NT2/D1 (cell line): Measurements from ENCODE around the gene UBA3.

Experiments
- SUZ12 ChIP-seq: IDR thresholded peaks from 2 replicates; pipeline ENCODE4 v1.6.1; 2011; ENCODE audit not compliant: insufficient read length, insufficient read depth; ENCODE audit errors: extremely low read depth
- YY1 ChIP-seq: IDR thresholded peaks from 2 replicates; pipeline ENCODE4 v1.6.1; 2011; ENCODE audit not compliant: insufficient read length, insufficient read depth
- ZNF274 ChIP-seq: IDR thresholded peaks from 2 replicates; pipeline ENCODE4 v1.6.1; 2011; ENCODE audit warnings: mild to moderate bottlenecking, low read depth, low read length

DNA sequence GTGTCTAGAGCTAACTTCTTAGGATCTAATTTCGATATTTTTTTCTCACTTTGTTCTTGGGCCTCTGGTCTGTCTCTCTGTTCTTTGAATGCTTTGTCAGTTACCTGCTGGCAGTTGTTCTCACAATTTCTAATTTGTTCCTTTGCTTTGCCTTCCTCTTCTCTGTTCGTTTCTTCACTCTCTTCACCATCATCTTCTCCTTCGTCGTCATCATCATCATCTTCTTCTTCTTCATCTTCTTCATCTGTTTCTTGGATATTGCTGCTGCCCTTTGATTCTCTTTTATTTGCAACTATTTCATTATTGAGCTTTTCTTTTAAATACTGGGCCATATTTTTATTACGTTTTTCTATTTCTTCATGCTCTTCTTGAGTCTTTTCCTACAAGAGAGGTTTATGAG lies 39.5 kb upstream of the UBA3 start:
- no peak for TF ChIP-seq YY1
- TF ChIP-seq SUZ12: no peak
- TF ChIP-seq ZNF274: no peak
